ENCODE results near the gene NLE1.

DNA sequence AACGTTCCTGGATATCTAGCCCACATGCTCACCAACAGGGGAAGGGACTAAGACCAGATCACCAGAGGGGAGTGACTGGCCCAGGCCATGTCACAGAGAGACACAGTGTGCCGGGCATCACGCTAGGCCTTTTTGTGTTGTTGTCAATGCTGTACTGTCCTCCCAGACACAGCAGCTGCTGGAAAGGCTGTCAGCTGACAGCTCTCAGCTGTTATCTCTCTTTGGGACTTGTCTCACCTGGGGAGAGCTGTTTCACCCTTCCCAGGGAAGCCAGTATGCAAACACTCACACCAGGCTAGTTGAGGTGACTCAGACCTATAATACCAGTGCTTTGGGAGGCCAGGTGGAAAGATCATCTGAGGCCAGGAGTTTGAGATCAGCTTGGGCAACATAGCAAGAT is 24.9 kb upstream of the NLE1 start:
- TF ChIP-seq, protein P1, sequence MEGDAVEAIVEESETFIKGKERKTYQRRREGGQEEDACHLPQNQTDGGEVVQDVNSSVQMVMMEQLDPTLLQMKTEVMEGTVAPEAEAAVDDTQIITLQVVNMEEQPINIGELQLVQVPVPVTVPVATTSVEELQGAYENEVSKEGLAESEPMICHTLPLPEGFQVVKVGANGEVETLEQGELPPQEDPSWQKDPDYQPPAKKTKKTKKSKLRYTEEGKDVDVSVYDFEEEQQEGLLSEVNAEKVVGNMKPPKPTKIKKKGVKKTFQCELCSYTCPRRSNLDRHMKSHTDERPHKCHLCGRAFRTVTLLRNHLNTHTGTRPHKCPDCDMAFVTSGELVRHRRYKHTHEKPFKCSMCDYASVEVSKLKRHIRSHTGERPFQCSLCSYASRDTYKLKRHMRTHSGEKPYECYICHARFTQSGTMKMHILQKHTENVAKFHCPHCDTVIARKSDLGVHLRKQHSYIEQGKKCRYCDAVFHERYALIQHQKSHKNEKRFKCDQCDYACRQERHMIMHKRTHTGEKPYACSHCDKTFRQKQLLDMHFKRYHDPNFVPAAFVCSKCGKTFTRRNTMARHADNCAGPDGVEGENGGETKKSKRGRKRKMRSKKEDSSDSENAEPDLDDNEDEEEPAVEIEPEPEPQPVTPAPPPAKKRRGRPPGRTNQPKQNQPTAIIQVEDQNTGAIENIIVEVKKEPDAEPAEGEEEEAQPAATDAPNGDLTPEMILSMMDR (conservative IDR thresholded peaks at IDR 0.05; ENCODE audit: low read length): no peak
- TF ChIP-seq EZH2phosphoT487 (IDR thresholded peaks at IDR 0.05; ENCODE audit: borderline replicate concordance): no peak

Data from Loucy (cell line).